ENCODE results near the gene LPP.
"Not testable (repeated sequence)": the region's sequence is repeated elsewhere in the genome, so short reads cannot be mapped to it uniquely, and the experiment has no call there.

Gene LPP

GRCh38 chr3:188624828-188625227, 470.9 kb downstream of the LPP start:
- no peak for DNase-seq (ENCODE audit: low read depth, low spot score)

DNA sequence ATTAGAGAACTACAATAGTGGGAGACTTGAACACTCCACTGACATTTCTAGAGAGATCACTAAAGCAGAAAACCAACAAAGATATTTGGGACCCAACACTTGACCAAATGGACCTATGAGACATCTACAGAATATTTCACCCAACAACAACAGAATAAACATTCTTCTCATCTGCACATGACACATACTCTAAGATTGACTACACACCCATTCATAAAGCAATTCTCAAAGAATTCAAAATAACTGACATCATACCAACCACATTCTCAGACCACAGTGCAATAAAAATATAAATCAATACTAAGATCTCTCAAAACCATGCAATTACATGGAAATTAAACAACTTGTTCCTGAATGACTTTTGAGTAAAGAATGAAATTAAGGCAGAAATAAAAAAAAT, 473.7 kb downstream of the LPP start:
- DNase-seq (ENCODE audit: low read depth, low spot score): no peak

- DNase-seq (ENCODE audit: low read depth, low spot score): no peak
Observed at GRCh38 chr3:188631291-188632010, 477.5 kb downstream of the LPP start.

DNA sequence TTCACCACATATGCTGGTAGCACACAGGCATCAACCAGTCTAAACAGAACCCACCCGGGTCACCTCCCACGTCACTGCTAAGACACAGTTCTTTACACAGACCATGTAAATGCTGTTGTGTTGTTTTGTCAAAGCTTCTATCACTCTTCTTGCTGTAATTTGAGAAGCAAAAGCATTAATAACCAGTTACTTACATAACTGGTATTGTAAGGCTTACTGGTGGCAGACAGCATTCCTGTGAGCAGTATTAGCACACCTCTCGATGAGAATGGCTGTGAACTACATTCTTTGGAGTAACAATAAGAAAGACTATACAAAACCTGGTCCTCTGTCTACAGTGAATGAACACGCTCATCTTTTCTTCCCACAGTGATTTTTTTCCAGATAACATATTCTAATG, 479.2 kb downstream of the LPP start:
- no peak for DNase-seq (ENCODE audit: low read depth, low spot score)

DNA sequence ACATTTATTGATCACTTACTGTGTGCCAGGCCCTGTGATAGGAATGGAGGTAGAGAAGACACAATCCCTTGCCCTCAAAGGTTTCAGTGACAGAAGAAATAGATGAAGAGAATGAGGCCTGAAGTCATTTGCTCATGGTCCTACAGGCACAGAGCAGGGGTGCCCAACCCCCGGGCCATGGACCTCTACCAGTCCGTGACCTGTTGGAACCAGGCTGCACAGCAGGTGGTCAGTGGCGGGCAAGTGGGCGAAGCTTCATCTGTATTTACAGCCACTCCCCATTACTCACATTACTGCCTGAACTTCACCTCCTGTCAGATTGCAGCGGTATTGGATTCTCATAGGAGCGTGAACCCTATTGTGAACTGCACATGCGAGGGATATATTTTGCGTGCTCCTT, 480.3 kb downstream of the LPP start:
- no peak for DNase-seq (ENCODE audit: low read depth, low spot score)

GRCh38 chr3:188635258-188636042, 481.5 kb downstream of the LPP start:
- no peak for DNase-seq (ENCODE audit: low read depth, low spot score)

DNA sequence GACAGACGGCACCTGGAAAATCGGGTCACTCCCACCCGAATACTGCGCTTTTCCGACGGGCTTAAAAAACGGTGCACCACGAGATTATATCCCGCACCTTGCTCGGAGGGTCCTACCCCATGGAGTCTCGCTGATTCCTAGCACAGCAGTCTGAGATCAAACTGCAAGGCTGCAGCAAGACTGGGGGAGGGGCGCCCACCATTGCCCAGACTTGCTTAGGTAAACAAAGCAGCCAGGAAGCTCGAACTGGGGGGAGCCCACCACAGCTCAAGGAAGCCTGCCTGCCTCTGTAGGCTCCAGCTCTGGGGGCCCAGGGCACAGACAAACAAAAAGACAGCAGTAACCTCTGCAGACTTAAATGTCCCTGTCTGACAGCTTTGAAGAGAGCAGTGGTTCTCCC, 482.3 kb downstream of the LPP start:
- not testable (repeated sequence) for DNase-seq (ENCODE audit: low read depth, low spot score)

GRCh38 chr3:188641076-188641475, 487.1 kb downstream of the LPP start:
- DNase-seq (ENCODE audit: low read depth, low spot score): no peak

DNA sequence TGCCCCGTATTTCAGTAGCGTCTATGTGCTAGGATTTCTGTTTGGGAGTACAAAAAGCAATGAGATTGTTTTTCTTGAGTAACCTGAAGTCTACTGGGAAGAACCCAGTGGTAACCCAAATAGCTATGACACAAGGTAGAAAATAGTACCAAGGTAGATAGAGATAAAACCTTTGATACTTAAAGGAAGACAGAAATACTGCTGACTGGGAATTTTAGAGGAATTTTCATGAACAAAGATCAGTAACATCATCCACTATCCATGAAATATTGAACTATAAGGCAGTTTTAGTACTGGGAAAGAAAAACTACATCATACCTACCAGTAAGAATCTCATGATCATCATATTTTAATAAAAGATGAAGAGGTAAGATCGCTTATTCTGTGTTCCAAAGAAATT, 489.8 kb downstream of the LPP start:
- DNase-seq (ENCODE audit: low read depth, low spot score): no peak

GRCh38 chr3:188646592-188646991, 492.6 kb downstream of the LPP start:
- DNase-seq (ENCODE audit: low read depth, low spot score): no peak

DNA sequence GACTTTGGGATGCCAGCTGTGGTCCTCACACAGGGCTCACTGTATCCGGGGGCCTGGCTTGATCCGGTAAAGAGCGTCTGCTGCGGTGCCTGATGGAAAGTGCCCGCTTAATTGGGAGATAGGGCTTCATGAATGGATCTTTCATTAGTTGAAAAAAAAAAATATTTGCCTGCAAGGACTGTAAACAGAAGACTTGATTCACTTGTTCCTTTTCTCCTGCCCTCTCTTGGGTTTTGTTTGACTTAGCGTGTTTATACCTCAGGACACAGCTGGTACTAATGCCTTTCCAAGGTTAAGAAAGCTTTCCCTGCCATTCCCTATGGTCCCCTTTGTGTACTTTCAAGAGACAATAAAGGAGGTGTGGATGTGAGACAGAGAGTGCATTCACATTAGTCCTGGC, 493.3 kb downstream of the LPP start:
- DNase-seq (ENCODE audit: low read depth, low spot score): no peak

- no peak for DNase-seq (ENCODE audit: low read depth, low spot score)
Observed at GRCh38 chr3:188649521-188649920, 495.6 kb downstream of the LPP start.

DNA sequence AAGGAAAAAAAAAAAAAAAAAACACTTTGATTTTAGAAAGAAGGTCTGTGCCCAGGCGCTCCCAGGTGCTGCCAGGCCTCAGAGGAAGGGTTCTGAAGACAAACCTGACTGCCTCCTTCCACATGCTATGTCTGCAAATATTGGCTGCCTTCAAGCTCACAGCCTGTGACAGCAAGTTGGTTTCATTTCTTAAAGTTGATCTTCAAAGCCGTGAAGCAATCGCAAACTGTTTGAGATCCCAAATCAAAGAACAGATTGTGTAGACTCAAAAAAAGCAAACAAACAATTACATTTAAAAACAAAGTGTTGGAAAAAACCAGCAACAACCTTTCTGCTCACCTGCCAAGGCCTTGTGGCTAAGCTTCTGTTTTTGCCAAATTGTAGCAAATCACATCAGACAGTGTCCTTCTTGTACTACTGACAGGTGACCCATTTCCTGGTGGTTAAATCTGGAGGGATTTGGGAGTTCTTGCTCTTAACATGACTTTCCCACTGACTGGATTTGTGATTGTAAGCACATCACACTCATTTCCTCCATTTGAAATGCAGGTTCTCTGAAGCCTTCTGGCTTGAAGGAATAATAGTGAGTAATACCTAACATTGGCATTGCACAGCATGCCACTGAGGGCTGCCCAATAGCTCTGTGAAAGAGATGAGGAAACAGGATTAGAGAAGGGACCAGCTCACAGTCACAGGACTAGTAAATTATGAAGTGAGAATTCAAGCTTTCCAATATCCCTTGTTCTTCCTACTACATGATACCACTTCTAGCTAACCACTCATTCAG, 502.4 kb downstream of the LPP start:
- DNase-seq (ENCODE audit: low read depth, low spot score): no peak

- DNase-seq (ENCODE audit: low read depth, low spot score): no peak
Observed at GRCh38 chr3:188658606-188659005, 504.6 kb downstream of the LPP start.

DNA sequence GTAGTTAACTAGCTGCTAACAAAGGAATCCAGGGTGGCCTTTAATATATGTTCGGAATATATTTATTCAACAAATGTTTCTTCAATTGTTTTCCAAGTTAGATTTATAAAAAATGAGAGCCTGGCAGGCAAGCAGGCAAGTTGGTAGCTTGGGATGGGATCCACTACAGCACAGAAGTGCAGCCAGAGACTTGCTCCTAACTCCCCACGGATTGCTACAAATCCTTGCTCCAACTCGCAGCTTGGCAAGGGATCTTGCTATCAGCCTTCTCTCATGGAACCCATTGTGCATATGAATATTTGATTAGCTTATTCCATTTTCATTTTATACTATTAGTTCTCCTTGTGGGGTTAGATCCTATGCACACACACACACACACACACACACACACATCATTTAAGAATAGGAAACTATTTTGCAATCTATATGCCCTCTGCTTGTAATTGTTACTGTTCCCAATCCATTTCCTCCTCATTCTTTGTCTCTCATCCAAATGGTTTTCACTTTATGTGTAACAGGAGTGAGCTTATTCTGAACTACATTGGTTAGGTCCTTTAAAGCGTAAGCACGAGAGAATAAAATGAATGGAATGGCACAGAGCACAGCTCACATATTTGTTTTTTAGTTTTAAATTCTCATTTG, 505.6 kb downstream of the LPP start:
- DNase-seq (ENCODE audit: low read depth, low spot score): no peak

DNA sequence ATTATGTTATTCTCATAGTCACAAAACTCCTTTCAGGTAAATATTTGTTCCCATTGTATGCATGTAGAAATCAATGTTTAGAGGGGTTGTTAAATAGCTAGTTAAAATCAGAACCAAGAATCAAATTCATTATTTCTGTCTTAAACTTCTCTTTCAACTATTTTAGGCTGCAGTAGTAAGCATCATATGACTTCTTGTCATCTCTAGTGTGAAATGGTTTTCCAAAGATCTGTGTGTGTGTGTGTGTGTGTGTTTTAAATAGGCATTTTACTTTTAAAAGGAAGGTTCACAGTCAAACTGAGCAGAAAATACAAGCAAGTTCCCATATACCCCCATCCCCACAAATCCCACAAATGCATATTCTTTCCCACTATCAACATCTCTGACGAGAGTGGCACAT, 506.5 kb downstream of the LPP start:
- DNase-seq (ENCODE audit: low read depth, low spot score): no peak

DNA sequence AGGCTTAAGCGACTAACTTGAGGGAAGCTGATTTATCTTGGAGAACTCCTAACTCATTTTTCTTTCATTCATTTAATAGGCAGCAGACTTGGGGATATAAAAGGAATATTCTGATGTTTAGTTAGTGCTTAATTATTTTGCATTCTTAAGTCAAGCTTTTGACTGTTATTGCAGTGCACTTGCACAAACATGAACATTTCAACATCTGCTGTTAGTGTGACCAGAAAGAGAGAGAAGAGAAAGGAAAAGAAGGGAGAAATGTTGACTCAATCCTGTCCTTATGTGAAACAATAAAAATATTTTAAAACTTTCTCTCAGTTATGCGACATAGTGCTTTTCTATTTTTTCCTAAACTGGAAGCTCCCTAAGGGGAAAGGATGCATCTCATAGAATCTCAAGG, 507.8 kb downstream of the LPP start:
- no peak for DNase-seq (ENCODE audit: low read depth, low spot score)

DNA sequence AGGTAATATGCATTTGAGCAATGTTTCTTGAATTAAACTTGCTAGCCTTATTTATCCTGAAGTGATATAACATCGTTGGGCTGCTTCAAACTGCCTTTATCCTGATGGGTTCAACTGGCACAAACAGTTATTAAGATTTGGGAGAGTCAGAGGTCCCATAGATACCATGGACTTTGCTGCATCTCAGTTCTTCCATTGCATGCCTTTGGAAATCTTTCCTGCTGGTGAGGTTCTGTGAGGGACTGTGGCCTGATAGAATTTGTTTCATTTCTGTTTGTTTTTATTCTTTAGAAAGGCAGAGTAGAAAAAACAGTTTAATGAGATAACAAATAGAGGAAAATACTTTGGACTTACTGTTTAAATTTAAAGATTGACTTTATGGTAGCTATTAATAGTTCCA, 508.3 kb downstream of the LPP start:
- no peak for DNase-seq (ENCODE audit: low read depth, low spot score)

GRCh38 chr3:188662795-188663194, 508.8 kb downstream of the LPP start:
- DNase-seq (ENCODE audit: low read depth, low spot score): no peak

- no peak for DNase-seq (ENCODE audit: low read depth, low spot score)
Observed at GRCh38 chr3:188663839-188664238, 509.9 kb downstream of the LPP start.

- no peak for DNase-seq (ENCODE audit: low read depth, low spot score)
Observed at GRCh38 chr3:188664795-188665194, 510.8 kb downstream of the LPP start.

GRCh38 chr3:188667926-188668325, 514.0 kb downstream of the LPP start:
- no peak for DNase-seq (ENCODE audit: low read depth, low spot score)

Measured in activated naive CD8-positive, alpha-beta T cell treated with anti-CD3 and anti-CD28 coated beads, Interleukin-2, amount 50 U/mL, for 16 hours (primary cell).